H9 (cell line): Measurements from ENCODE around the gene HDAC6. TPM values are rescaled to one million over a fixed set of nuclear protein-coding genes. Genes with fewer than 3 reads are reported as not detected.

ENCODE experiments used
- DNase-seq: peaks from one replicate; pipeline ENCODE4 v3.0.0-alpha.2; 2017
- H2AFZ ChIP-seq: one replicate; pipeline ENCODE4 v1.6.1; 2013; ENCODE audit warnings: mild to moderate bottlenecking, low read length, control low read depth, moderate library complexity
- H2AK5ac ChIP-seq: 2 replicates; pipeline ENCODE4 v1.6.1; 2013; ENCODE audit warnings: low read length, control low read depth, mixed read lengths; ENCODE audit not compliant: insufficient read length
- H2BK120ac ChIP-seq: one replicate; pipeline ENCODE4 v1.6.1; 2013; ENCODE audit warnings: low read depth, mild to moderate bottlenecking, low read length, control low read depth, inconsistent platforms; ENCODE audit not compliant: poor library complexity, severe bottlenecking
- H2BK12ac ChIP-seq: 2 replicates; pipeline ENCODE4 v1.6.1; 2013; ENCODE audit warnings: low read length, control low read depth, mixed read lengths, low read depth; ENCODE audit not compliant: insufficient read length
- H2BK15ac ChIP-seq: 2 replicates; pipeline ENCODE4 v1.6.1; 2013; ENCODE audit warnings: low read depth, low read length, control low read depth
- H2BK20ac ChIP-seq: one replicate; pipeline ENCODE4 v1.6.1; 2013; ENCODE audit warnings: low read depth, mild to moderate bottlenecking, low read length, control low read depth, inconsistent platforms; ENCODE audit not compliant: poor library complexity, severe bottlenecking
- H2BK5ac ChIP-seq: 2 replicates; pipeline ENCODE4 v1.6.1; 2013; ENCODE audit warnings: low read length, control low read depth, mixed read lengths; ENCODE audit not compliant: insufficient read length
- H3K14ac ChIP-seq: 2 replicates; pipeline ENCODE4 v1.6.1; 2013; ENCODE audit warnings: low read length, control low read depth; ENCODE audit not compliant: insufficient read depth
- H3K18ac ChIP-seq: 2 replicates; pipeline ENCODE4 v1.6.1; 2013; ENCODE audit warnings: low read depth, mild to moderate bottlenecking, mixed read lengths, low read length, control low read depth; ENCODE audit not compliant: insufficient read length
- H3K23ac ChIP-seq: 2 replicates; pipeline ENCODE4 v1.6.1; 2013; ENCODE audit warnings: low read length, control low read depth, mixed read lengths, low read depth; ENCODE audit not compliant: insufficient read length
- H3K23me2 ChIP-seq: 2 replicates; pipeline ENCODE4 v1.6.1; 2013; ENCODE audit warnings: low read depth, mild to moderate bottlenecking, mixed read lengths, low read length, control low read depth; ENCODE audit not compliant: insufficient read length, poor library complexity, severe bottlenecking
- H3K27ac ChIP-seq: 2 replicates; pipeline ENCODE4 v1.5.1; 2013; ENCODE audit warnings: low read length, control low read depth, mixed read lengths, low read depth; ENCODE audit not compliant: insufficient read length
- H3K27me3 ChIP-seq: 2 replicates; pipeline ENCODE4 v1.6.1; 2013; ENCODE audit warnings: low read length, control low read depth, inconsistent platforms; ENCODE audit not compliant: insufficient read depth
- H3K4ac ChIP-seq: 2 replicates; pipeline ENCODE4 v1.6.1; 2013; ENCODE audit warnings: low read depth, mild to moderate bottlenecking, control low read depth, inconsistent platforms, low read length, moderate library complexity
- H3K4me1 ChIP-seq: 2 replicates; pipeline ENCODE4 v1.6.1; 2013; ENCODE audit warnings: low read length, control low read depth, inconsistent platforms; ENCODE audit not compliant: insufficient read depth
- H3K4me2 ChIP-seq: 2 replicates; pipeline ENCODE4 v1.6.1; 2013; ENCODE audit warnings: low read length, control low read depth, mixed read lengths; ENCODE audit not compliant: insufficient read length, insufficient read depth
- H3K56ac ChIP-seq: 2 replicates; pipeline ENCODE4 v1.6.1; 2013; ENCODE audit warnings: low read depth, mild to moderate bottlenecking, mixed read lengths, low read length, control low read depth; ENCODE audit not compliant: insufficient read length
- H3K79me1 ChIP-seq: 2 replicates; pipeline ENCODE4 v1.6.1; 2013; ENCODE audit warnings: low read depth, mild to moderate bottlenecking, moderate library complexity, low read length, control low read depth, inconsistent platforms; ENCODE audit not compliant: insufficient read depth, poor library complexity, severe bottlenecking
- H3K79me2 ChIP-seq: 2 replicates; pipeline ENCODE4 v1.6.1; 2013; ENCODE audit warnings: low read length, control low read depth, inconsistent platforms; ENCODE audit not compliant: insufficient read depth
- H3K9ac ChIP-seq: 2 replicates; pipeline ENCODE4 v1.6.1; 2013; ENCODE audit warnings: low read length, control low read depth, mixed read lengths; ENCODE audit not compliant: insufficient read length; ENCODE audit errors: extremely low read depth
- H3K9me3 ChIP-seq: one replicate; pipeline ENCODE4 v1.6.1; 2013; ENCODE audit warnings: low read depth, low read length, inconsistent platforms; ENCODE audit not compliant: control insufficient read depth
- H3T11ph ChIP-seq: one replicate; pipeline ENCODE4 v1.6.1; 2013; ENCODE audit warnings: mild to moderate bottlenecking, low read length, control low read depth, inconsistent platforms
- H4K20me1 ChIP-seq: one replicate; pipeline ENCODE4 v1.6.1; 2013; ENCODE audit not compliant: control insufficient read depth, insufficient read length, insufficient read depth
- H4K5ac ChIP-seq: 2 replicates; pipeline ENCODE4 v1.6.1; 2013; ENCODE audit warnings: low read depth, mild to moderate bottlenecking, mixed read lengths, low read length, control low read depth; ENCODE audit not compliant: insufficient read length
- H4K8ac ChIP-seq: replicated peaks from 2 replicates; pipeline ENCODE4 v1.6.1; 2013; ENCODE audit warnings: low read length, control low read depth, mixed read lengths, low read depth; ENCODE audit not compliant: insufficient read length
- H4K91ac ChIP-seq: 2 replicates; pipeline ENCODE4 v1.6.1; 2013; ENCODE audit warnings: low read depth, mild to moderate bottlenecking, moderate library complexity, mixed read lengths, low read length, control low read depth; ENCODE audit not compliant: insufficient read length
- H3K27ac Mint-ChIP-seq, 3 experiments: 2 replicates in 2 of 3; 3 replicates in 1 of 3; pipeline ENCODE4 v1.8.0; 2020 to 2021; ENCODE audit warnings: mixed read lengths in 3 of 3, mild to moderate bottlenecking in 1 of 3, moderate library complexity in 1 of 3
- H3K27me3 Mint-ChIP-seq: 2 replicates; pipeline ENCODE4 v1.8.0; 2021; ENCODE audit warnings: low read depth, mild to moderate bottlenecking, moderate library complexity, mixed read lengths
- H3K36me3 Mint-ChIP-seq, 3 experiments: 2 replicates in 2 of 3; 3 replicates in 1 of 3; pipeline ENCODE4 v1.8.0; 2020 to 2021; ENCODE audit warnings: low read depth in 3 of 3, mixed read lengths in 3 of 3; ENCODE audit not compliant: insufficient read depth in 1 of 3
- H3K4me1 Mint-ChIP-seq, 2 experiments: 2 replicates each; pipeline ENCODE4 v1.8.0; 2020; ENCODE audit warnings: mixed read lengths in 2 of 2
- H3K4me3 Mint-ChIP-seq, 2 experiments: 2 replicates in 1 of 2; 3 replicates in 1 of 2; pipeline ENCODE4 v1.8.0; 2020 to 2021; ENCODE audit warnings: mild to moderate bottlenecking in 2 of 2, mixed read lengths in 2 of 2, moderate library complexity in 1 of 2
- H3K9me3 Mint-ChIP-seq, 2 experiments: 2 replicates in 1 of 2; 3 replicates in 1 of 2; pipeline ENCODE4 v1.8.0; 2020; ENCODE audit warnings: mild to moderate bottlenecking in 2 of 2, mixed read lengths in 2 of 2, moderate library complexity in 1 of 2
- CTCF ChIP-seq: fragments of 200-600 bp; sonication (generic); conservative IDR thresholded peaks from 3 replicates; pipeline ENCODE4 v1.8.0; 2021; ENCODE audit warnings: antibody characterized with exemption, mild to moderate bottlenecking
- WGBS: extraction: QIAGEN DNeasy Blood & Tissue Kit; methylation state at CpG from one replicate; pipeline ENCODE4 v1.1.7; 2013; ENCODE audit warnings: missing lambda C conversion rate, low lambda C conversion rate, mixed read lengths; ENCODE audit not compliant: insufficient read length; ENCODE audit errors: extremely low coverage; 5-methylcytosine and 5-hydroxymethylcytosine counted together
- total RNA-seq: library from RNA; stranded (reverse); gene quantifications from 2 replicates; pipeline ENCODE4 v1.2.1, GENCODE V29; 2021

The HDAC6 gene
- total RNA-seq, 1 experiment from 2014 or later = 52.8 TPM

- H3K4me3 Mint-ChIP-seq = no peak overlapping the region; a peak in 1 of 5 replicates
- Histone ChIP-seq H2BK120ac (no peak overlapping the region), H2BK5ac (no peak overlapping the region)
These were observed 11.4 kb upstream of the HDAC6 start for GRCh38 chrX:48790477-48790876.

More at GRCh38 chrX:48790477-48790876, 11.4 kb upstream of the HDAC6 start:
- H4K20me1 ChIP-seq = no peaks in the 10 kb centered on the region
- H3K27ac Mint-ChIP-seq = no peak overlapping the region
- no peaks in the 10 kb centered on the region for H3K27me3 ChIP-seq
- no peaks in the 10 kb centered on the region for H3K79me1 ChIP-seq
- no peaks in the 10 kb centered on the region for H3K4me1 ChIP-seq
- no peak overlapping the region for H4K8ac ChIP-seq
- H3T11ph ChIP-seq = no peak overlapping the region
- no peak for TF ChIP-seq CTCF
- peaks cover 23% of the 10 kb centered on the region for H3K9me3 ChIP-seq
- no peak overlapping the region for H3K56ac ChIP-seq
- H4K5ac ChIP-seq = no peak overlapping the region
- no peaks in the 10 kb centered on the region for H3K23me2 ChIP-seq
- no peak overlapping the region for H3K4ac ChIP-seq
- H2BK20ac ChIP-seq = no peak overlapping the region
- H2BK12ac ChIP-seq = no peak overlapping the region
- H3K36me3 Mint-ChIP-seq = peaks cover 0 to 10% (median 5%) of the 10 kb centered on the region in 3 experiments; a peak in 5 of 7 replicates
- WGBS = no CpG with 5 or more reads among the region's 5 CpGs
- H3K4me2 ChIP-seq = no peak overlapping the region
- H3K9ac ChIP-seq = no peak overlapping the region
- H3K14ac ChIP-seq = no peak overlapping the region
- H3K23ac ChIP-seq = no peak overlapping the region
- H3K27me3 Mint-ChIP-seq = peaks cover 19% of the 10 kb centered on the region
- H3K18ac ChIP-seq = no peak overlapping the region
- H2AFZ ChIP-seq = no peak overlapping the region
- H2AK5ac ChIP-seq = no peak overlapping the region
- H3K79me2 ChIP-seq = no peaks in the 10 kb centered on the region
- H3K4me1 Mint-ChIP-seq = no peaks in the 10 kb centered on the region
- H3K27ac ChIP-seq = no peak overlapping the region
- H4K91ac ChIP-seq = no peak overlapping the region
- H2BK15ac ChIP-seq = no peak overlapping the region
- peaks cover 67 to 81% of the 10 kb centered on the region in 2 experiments for H3K9me3 Mint-ChIP-seq
- no peak for DNase-seq
